Measurements from ENCODE around the gene FNIP2. TPM values are rescaled to one million over a fixed set of nuclear protein-coding genes. Genes with fewer than 3 reads are reported as not detected.
A peak's percentile ranks its signal among the peaks of the same experiment; 100 is the strongest.

FNIP2 gene
- total RNA-seq, 1 donor from 2014 or later, result 56.0 TPM

DNA sequence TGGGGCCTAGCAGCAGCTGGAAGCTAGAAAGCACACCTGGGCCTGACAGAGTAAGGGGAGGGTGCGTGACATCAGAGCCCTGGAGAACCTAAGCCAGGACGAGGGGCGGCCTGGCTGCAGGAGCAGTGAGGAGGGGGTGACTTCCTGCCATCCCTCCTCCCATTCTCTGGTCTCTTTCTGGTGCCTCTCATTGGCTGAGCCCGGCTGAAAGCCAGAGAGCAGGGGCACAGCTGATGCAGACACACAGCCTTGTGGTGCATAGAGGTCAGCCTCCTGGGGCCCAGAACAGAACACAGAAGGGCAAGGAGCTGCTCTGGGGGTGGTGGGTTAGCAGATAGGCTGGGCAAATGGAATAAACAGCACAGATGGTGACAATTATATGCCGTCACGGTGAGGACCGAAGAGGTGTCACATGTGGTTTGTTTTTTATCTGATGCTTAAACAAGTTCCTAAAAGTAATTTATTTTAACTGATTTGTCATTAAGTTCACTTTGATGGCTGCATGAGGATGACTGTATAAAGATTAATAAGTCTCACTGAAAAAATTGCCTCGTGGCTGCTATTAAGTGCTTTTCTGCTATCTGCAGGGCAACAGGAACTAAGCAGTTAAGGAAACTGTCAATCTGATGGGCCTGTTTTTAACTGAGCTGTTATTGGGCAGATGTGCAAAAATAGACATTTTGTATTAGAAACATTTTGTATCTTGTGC, 102.0 kb downstream of the FNIP2 start:
- no peak overlapping the region for H3K4me3 Mint-ChIP-seq (ENCODE audit: low read depth)

DNA sequence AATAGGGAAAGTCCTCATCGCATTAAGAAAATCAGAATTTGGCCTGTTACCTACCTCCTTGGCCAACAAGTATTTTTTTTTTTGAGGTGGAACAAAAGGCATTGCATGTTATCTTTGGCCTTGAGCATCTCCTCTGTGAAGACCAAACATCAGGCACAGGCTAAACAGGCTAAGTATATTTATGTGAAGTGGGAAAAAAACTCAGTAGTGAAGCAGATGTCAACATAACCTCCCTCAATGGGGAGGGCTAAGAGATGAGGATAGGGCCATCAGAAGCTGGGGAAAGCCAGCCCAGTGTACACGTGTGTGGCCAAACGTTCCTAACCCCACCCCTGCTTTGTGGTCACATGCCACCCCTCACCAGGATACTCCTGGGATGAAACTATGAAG, 102.5 kb downstream of the FNIP2 start:
- Mint-ChIP-seq H3K4me1 (ENCODE audit: low read depth) (peaks cover 21% of the 10 kb centered on the region), H3K27ac (no peak overlapping the region), H3K27me3 (no peaks in the 10 kb centered on the region), H3K36me3 (ENCODE audit: insufficient read depth) (peaks cover 12% of the 10 kb centered on the region), H3K4me3 (ENCODE audit: low read depth) (no peak overlapping the region), H3K9me3 (ENCODE audit: low read depth) (no peaks in the 10 kb centered on the region)
- no peak for DNase-seq (ENCODE audit: low spot score, unreplicated experiment)
- TF ChIP-seq, protein P1, sequence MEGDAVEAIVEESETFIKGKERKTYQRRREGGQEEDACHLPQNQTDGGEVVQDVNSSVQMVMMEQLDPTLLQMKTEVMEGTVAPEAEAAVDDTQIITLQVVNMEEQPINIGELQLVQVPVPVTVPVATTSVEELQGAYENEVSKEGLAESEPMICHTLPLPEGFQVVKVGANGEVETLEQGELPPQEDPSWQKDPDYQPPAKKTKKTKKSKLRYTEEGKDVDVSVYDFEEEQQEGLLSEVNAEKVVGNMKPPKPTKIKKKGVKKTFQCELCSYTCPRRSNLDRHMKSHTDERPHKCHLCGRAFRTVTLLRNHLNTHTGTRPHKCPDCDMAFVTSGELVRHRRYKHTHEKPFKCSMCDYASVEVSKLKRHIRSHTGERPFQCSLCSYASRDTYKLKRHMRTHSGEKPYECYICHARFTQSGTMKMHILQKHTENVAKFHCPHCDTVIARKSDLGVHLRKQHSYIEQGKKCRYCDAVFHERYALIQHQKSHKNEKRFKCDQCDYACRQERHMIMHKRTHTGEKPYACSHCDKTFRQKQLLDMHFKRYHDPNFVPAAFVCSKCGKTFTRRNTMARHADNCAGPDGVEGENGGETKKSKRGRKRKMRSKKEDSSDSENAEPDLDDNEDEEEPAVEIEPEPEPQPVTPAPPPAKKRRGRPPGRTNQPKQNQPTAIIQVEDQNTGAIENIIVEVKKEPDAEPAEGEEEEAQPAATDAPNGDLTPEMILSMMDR (IDR thresholded peaks at IDR 0.05; ENCODE audit: unreplicated experiment), result no peak

More for the DNA sequence above, 102.0 kb downstream of the FNIP2 start:
- peak overlapping the region; percentile 67 for H3K27ac Mint-ChIP-seq
- H3K27me3 Mint-ChIP-seq, result no peaks in the 10 kb centered on the region
- H3K36me3 Mint-ChIP-seq (ENCODE audit: insufficient read depth), result peaks cover 12% of the 10 kb centered on the region
- TF ChIP-seq, protein P1 (IDR thresholded peaks at IDR 0.05; ENCODE audit: unreplicated experiment), result no peak
- DNase-seq (ENCODE audit: low spot score, unreplicated experiment), result no peak
- peaks cover 17% of the 10 kb centered on the region for H3K4me1 Mint-ChIP-seq (ENCODE audit: low read depth)
- H3K9me3 Mint-ChIP-seq (ENCODE audit: low read depth), result no peaks in the 10 kb centered on the region

DNA sequence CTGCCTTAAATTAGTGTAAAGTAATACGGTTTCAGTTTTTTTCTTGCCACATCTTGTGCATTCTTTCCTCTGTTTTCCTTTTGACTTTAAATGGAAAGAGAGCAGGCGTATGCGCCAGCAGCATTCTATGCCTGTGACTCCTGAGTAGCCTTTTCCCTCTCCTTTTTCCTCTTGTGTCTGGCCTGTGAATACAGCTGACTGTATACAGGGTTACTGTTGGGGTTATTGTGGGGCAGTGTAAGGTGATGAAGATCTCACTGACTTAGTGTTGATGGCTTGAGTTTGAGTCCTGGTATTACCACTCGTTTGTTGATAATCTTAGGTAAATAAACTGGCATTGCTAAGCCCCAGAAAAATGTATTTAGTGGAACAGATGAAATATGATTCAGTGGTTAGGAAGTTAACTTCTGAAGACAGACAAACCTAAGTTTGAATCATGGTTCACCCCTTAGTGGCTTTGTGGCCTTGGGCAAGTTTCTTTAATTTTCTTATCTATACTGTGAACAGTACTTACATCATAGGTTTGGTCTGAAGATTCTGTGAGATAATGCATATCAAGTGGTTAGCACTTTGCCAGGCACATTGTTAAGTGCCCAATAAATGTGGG, 105.1 kb downstream of the FNIP2 start:
- H3K4me3 Mint-ChIP-seq (ENCODE audit: low read depth), result no peak overlapping the region
- no peak overlapping the region for H3K27ac Mint-ChIP-seq
- H3K27me3 Mint-ChIP-seq, result no peaks in the 10 kb centered on the region
- H3K4me1 Mint-ChIP-seq (ENCODE audit: low read depth), result peaks cover 25% of the 10 kb centered on the region
- peaks cover 28% of the 10 kb centered on the region for H3K36me3 Mint-ChIP-seq (ENCODE audit: insufficient read depth)
- no peak for DNase-seq (ENCODE audit: low spot score, unreplicated experiment)
- TF ChIP-seq, protein P1 (IDR thresholded peaks at IDR 0.05; ENCODE audit: unreplicated experiment), result no peak
- no peaks in the 10 kb centered on the region for H3K9me3 Mint-ChIP-seq (ENCODE audit: low read depth)

DNA sequence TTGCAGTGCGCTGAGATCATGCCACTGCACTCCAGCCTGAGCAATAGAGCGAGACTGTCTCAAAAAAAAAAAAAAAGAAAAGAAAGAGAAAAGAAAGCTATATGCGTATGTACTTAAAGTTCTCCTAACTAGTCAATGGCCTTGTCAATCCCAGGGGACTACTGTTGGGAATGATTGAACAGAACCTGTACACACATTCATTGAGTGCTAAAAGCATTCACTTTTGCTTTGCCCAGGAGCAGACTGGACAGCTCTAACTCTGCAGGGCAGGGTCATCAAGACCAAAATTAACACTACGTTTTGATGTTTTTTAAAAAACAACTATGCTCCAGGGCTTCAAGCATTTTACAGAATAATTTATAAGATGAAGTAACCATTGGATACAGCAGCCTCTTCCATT, 106.2 kb downstream of the FNIP2 start:
- H3K36me3 Mint-ChIP-seq (ENCODE audit: insufficient read depth), result peaks cover 37% of the 10 kb centered on the region
- no peak for DNase-seq (ENCODE audit: low spot score, unreplicated experiment)
- H3K9me3 Mint-ChIP-seq (ENCODE audit: low read depth), result peaks cover 3% of the 10 kb centered on the region
- no peak overlapping the region for H3K27ac Mint-ChIP-seq
- H3K27me3 Mint-ChIP-seq, result no peaks in the 10 kb centered on the region
- no peak overlapping the region for H3K4me3 Mint-ChIP-seq (ENCODE audit: low read depth)
- TF ChIP-seq, protein P1 (IDR thresholded peaks at IDR 0.05; ENCODE audit: unreplicated experiment), result no peak
- peaks cover 25% of the 10 kb centered on the region for H3K4me1 Mint-ChIP-seq (ENCODE audit: low read depth)

DNA sequence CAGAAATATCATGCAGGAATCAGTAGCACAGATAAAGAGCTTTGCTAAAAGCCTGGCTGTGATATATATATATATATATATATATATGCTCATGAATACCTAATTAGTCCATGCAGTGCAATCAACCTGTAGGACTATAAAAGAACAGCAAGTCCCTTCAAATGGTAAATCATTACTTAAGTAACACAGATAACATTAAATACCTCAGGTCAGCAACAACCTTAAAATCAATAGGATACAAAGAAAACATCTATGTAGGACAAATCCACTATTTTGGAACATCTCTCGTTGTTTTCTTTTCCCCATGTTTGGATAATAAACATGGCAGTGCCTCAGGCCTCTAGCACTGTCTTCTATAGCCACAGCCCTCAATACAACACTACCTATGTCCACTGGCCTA, 106.6 kb downstream of the FNIP2 start:
- peaks cover 39% of the 10 kb centered on the region for H3K36me3 Mint-ChIP-seq (ENCODE audit: insufficient read depth)
- peaks cover 25% of the 10 kb centered on the region for H3K4me1 Mint-ChIP-seq (ENCODE audit: low read depth)
- peaks cover 3% of the 10 kb centered on the region for H3K9me3 Mint-ChIP-seq (ENCODE audit: low read depth)
- no peak overlapping the region for H3K4me3 Mint-ChIP-seq (ENCODE audit: low read depth)
- no peak for DNase-seq (ENCODE audit: low spot score, unreplicated experiment)
- H3K27ac Mint-ChIP-seq, result no peak overlapping the region
- TF ChIP-seq, protein P1 (IDR thresholded peaks at IDR 0.05; ENCODE audit: unreplicated experiment), result no peak
- H3K27me3 Mint-ChIP-seq, result no peaks in the 10 kb centered on the region
